EH (cell line): ENCODE measurements around the gene AKTIP.
"Not testable (repeated sequence)": the region's sequence is repeated elsewhere in the genome, so short reads cannot be mapped to it uniquely, and the experiment has no call there.

ENCODE experiments used
- DNase-seq: peaks from one replicate; pipeline ENCODE4 v3.0.0-alpha.2; 2015; ENCODE audit warnings: low read depth

The AKTIP gene

DNA sequence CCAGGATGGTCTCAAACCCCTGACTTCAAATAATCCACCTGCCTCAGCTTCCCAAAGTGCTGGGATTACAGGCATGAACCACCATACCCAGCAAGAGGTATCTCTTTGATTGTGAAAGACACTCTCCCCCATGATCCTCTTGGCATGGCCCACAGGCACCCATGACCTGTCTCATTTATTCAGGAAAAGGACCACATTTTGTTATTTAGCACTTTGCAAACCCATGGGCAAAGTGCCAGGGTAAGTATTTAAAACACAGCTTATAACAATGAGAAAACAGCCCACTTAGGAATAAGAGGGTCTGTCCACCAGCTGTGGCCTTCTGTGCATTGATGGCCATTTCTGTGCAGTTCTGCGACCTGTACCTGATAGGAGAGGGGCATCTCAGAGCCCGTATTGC is 12.8 kb upstream of the AKTIP start:
- DNase-seq: no peak

- peak; percentile 40 for DNase-seq
Measured at GRCh38 chr16:53515259-53515658, 12.2 kb upstream of the AKTIP start.

- not testable (repeated sequence) for DNase-seq
Measured at GRCh38 chr16:53512795-53513194, 9.8 kb upstream of the AKTIP start.

DNA sequence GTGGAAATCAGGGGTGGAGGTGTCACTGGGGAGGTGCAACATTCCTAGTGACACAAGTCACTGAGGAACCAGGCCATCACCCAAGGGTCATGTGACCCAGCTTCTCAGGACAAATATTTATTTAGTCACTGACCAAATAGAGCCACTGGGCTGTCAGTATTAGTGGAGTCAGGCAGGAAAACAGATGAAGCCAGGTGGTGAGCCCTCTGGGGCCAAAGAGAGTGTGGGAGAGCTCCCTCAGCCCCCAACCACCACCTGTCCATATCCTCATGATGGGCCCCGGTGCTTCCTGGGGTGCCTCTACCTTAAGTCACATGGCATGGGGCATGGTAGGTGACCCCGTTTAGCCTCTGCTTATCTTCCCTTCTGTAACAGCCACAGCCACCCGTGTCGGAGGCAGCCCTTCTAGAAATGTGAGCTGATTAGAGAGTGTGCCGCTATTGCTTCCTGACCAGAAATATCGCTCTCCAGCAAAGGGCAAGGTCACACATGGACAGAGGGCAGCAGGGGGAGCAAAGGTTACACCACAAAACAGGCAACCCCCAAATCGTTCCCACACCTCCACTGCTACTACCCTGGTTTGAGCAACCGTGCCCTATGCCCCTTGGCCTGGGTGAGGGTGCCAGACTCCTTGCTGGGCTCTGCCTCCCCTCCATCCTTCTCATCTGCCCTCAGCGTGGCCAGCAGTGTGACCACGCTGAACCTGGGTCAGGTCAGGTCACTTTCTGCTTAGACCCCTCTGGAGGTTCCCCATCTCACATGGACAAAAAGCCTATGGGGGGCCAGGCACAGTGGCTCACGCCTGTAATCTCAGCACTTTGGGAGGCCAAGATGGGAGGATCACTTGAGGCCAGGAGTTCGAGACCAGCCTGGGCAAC is 8.6 kb upstream of the AKTIP start:
- DNase-seq: no peak

DNA sequence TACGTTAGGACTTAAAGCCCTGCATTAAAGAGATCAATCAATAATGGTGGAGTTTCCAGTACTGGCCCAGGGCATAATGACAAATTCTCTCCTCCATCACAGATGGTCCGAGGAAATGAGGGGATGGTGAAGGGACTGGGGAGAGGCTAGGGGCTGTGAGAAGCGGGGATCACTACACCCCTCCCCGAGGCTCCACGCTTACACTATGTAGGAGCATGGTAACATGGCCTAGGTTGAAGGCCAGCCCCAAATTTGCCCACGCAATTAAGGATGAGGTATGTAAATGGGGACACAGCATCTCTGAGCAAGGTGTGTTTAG is 8.0 kb upstream of the AKTIP start:
- no peak for DNase-seq

- DNase-seq: no peak
Measured at GRCh38 chr16:53510704-53511070, 7.7 kb upstream of the AKTIP start.

GRCh38 chr16:53509906-53510703 is 7.1 kb upstream of the AKTIP start:
- peak; percentile 79 for DNase-seq

- no peak for DNase-seq
Measured at GRCh38 chr16:53507464-53508179, 4.6 kb upstream of the AKTIP start.

DNA sequence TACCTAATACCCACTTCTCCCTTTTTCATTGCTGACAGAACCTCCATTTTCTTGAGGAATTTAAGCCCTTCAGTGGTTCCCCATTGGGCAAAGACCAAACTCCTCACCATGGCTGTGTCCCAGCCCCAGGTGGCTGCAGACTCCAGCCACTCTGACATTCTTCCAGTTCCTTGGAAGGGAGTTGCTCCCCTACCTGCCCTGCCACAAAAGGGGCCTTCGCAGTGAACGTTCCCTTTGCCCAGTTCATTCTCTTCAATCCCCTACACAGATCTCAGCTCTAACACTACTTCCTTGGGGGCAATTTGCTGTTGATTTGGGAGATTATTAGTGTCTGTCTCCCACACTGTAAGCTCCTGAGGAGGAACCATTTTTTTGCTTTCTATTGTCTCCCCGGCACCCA is 3.2 kb upstream of the AKTIP start:
- DNase-seq: no peak

DNA sequence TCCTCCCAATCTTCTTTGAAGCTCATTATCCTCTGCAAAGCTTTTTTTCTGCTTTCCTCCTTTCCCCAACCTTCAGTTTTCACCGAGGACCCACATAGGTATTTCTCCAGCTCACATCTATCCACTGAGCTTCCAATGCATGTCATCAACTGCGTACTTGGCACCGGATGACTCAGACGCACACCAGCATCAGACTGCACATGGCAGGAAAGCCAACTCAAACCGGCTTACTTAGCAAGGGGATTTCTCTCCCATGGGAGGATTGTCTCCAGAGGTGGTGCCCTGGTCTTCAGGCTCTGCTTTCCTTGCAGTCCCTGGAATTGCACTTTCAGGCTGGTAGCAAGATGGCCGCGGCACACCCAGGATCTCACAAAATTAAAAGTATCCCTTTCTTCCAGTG is 1.7 kb upstream of the AKTIP start:
- peak; percentile 35 for DNase-seq

- peak; percentile 83 for DNase-seq
Measured at GRCh38 chr16:53503991-53504663, 1.1 kb upstream of the AKTIP start.

- peak; percentile 100 for DNase-seq
Measured at GRCh38 chr16:53503270-53503923, 388 bp upstream of the AKTIP start.

DNA sequence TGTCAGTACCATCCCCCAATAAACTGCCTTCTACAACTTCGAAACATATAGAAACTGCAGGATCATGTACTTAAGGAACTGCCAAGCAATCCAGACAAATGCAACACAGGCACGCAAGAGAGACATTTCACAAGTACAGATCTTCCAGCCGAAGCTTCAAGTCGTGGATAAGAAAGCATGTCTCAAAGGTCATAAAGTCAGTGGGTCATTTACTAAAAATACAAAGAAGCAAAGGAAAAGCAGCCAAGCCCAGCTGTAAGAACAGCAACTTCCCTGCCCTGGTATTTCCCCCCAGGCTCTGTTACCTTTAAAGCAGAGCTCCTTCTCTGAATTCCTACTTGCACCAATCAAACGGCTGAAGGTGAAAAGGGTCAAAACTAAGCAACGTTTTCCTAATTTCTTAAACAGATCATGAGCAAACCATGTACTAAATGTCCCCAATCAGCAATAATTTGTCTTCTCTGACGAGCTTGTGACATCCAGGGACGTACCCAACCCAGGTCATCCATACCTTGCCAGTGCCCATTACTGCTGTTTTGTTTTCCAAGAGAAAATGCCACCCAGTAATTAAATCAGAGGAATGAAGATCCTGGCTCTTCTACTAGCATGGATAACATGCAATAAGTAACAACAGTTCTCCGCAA is 1.7 kb downstream of the AKTIP start:
- peak; percentile 13 for DNase-seq

- no peak for DNase-seq
Measured at GRCh38 chr16:53498984-53499383, 4.0 kb downstream of the AKTIP start.

- no peak for DNase-seq
Measured at GRCh38 chr16:53495325-53495724, 7.7 kb downstream of the AKTIP start.

GRCh38 chr16:53494636-53495035 is 8.4 kb downstream of the AKTIP start:
- no peak for DNase-seq

DNA sequence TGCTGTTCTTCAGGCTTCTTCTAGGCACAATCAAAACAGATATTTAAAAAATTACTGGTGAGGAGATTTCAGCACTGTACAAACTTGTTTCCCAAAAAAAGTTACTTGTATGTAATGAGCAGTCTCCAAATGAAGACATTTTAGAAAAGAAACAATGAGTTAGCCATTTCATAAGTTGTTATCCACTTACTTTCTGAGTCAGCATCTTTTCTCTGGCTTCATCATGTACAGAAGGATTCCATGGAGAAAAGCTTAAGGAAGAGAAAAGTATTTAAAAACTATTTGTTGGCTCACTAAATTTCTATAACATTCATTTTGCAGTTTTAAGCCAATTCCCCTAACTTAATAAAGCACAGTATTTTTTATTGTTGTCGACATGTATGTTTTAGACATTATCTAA is 10.5 kb downstream of the AKTIP start:
- DNase-seq: no peak

- DNase-seq: no peak
Measured at GRCh38 chr16:53489755-53490154, 13.3 kb downstream of the AKTIP start.

GRCh38 chr16:53486230-53486629 is 16.8 kb downstream of the AKTIP start:
- DNase-seq: no peak

GRCh38 chr16:53484542-53484941 is 18.5 kb downstream of the AKTIP start:
- no peak for DNase-seq

GRCh38 chr16:53482123-53482522 is 20.9 kb downstream of the AKTIP start:
- DNase-seq: peak; percentile 4
